Left lung (tissue), 10 donors: Measurements from ENCODE around the gene ZNF492. TPM values are rescaled to one million over a fixed set of nuclear protein-coding genes. Genes with fewer than 3 reads are reported as not detected.

Experiments used
- ATAC-seq: fragments of 200-7000 bp; cut with Tn5 transposase; one replicate; pipeline ENCODE4 v1.9.1; 2020; ENCODE audit warnings: moderate library complexity
- DNase-seq, 4 donors: peaks; one replicate each; pipeline ENCODE4 v3.0.0-alpha.2; 2013 to 2020
- H3K27ac ChIP-seq, 2 donors: fragments of 200-600 bp; sonication (generic) in 1 of 2; one replicate each; pipeline versions ENCODE4 v1.5.0 to v1.8.0; 2020 to 2021
- H3K27me3 ChIP-seq, 2 donors: fragments of 200-600 bp; sonication (generic) in 1 of 2; one replicate each; pipeline versions ENCODE4 v1.5.0 to v1.8.0; 2020 to 2021
- H3K36me3 ChIP-seq, 2 donors: fragments of 200-600 bp; sonication (generic) in 1 of 2; one replicate each; pipeline versions ENCODE4 v1.5.0 to v1.8.0; 2020 to 2021
- H3K4me1 ChIP-seq, 2 donors: fragments of 200-600 bp; one replicate each; pipeline ENCODE4 v1.8.0; 2021
- H3K4me3 ChIP-seq, 2 donors: fragments of 200-600 bp; sonication (generic) in 1 of 2; one replicate each; pipeline versions ENCODE4 v1.5.0 to v1.8.0; 2020 to 2021; ENCODE audit warnings: mild to moderate bottlenecking in 1 of 2
- H3K9me3 ChIP-seq, 2 donors: fragments of 200-600 bp; sonication (generic) in 1 of 2; one replicate each; pipeline versions ENCODE4 v1.5.0 to v1.8.0; 2020 to 2021
- intact Hi-C, 2 donors: fragments of 100-400 bp; cut with DNase I; formaldehyde crosslinking; loops; one replicate each; pipeline versions ENCODE4 v1.11.2 to v1.14.2; 2022
- polyA plus RNA-seq, 6 donors: library from polyadenylated mRNA; unstranded; fragments of 120-200 nt; gene quantifications; one replicate each; pipeline ENCODE4 v1.2.1, GENCODE V29; 2013; ENCODE audit not compliant: insufficient read length in 6 of 6
- total RNA-seq, 2 donors: library from RNA; stranded (reverse); fragmentation: NEBNext Ultra II Directional; extraction: Animal tissue kit (Norgen Biotek cat#: 25700); gene quantifications; one replicate each; pipeline ENCODE4 v1.2.1, GENCODE V29; 2021
- TF ChIP-seq, protein P1 (sequence below), 2 donors: fragments of 200-600 bp; sonication (generic) in 1 of 2; IDR thresholded peaks; one replicate each; pipeline versions ENCODE4 v1.5.0 to v1.8.0; 2021; ENCODE audit warnings: antibody characterized with exemption in 2 of 2
- donor health status: DM: no; HTN: yes; CAD: no.
- donor health status: DM: no; HTN: no; CAD: no.

ZNF492 gene
- total and polyA plus RNA-seq, 8 donors = 0.23 to 3.8 (median 2.2) TPM

DNA sequence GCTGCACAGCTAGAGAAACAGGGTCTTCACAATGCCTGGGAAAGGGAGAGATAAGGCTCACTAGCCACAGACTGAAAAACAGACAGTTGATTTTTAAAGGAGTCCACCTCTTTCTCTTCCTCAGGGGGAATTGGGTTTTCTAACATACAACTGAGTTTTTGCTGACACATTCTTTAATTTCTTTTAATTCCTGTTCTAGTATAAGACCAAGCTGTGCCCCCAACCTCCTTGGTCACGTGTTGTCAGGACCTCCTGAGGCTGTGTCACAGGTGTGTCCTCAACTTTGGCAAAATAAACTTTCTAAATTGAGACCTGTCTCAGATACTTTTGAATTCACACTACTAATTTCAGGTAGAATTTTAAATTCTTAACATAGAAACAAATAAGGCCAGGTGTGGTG, 12.1 kb upstream of the ZNF492 start:
- Histone ChIP-seq H3K27me3 (peaks cover 6 to 68% of the 10 kb centered on the region in 2 donors), H3K36me3 (no peaks in the 10 kb centered on the region), H3K4me3 (no peak overlapping the region), H3K27ac (no peak overlapping the region), H3K9me3 (peaks cover 0 to 63% of the 10 kb centered on the region in 2 donors), H3K4me1 (no peaks in the 10 kb centered on the region)
- intact Hi-C loops = no loop called here
- ATAC-seq = no peak
- TF ChIP-seq, protein P1, sequence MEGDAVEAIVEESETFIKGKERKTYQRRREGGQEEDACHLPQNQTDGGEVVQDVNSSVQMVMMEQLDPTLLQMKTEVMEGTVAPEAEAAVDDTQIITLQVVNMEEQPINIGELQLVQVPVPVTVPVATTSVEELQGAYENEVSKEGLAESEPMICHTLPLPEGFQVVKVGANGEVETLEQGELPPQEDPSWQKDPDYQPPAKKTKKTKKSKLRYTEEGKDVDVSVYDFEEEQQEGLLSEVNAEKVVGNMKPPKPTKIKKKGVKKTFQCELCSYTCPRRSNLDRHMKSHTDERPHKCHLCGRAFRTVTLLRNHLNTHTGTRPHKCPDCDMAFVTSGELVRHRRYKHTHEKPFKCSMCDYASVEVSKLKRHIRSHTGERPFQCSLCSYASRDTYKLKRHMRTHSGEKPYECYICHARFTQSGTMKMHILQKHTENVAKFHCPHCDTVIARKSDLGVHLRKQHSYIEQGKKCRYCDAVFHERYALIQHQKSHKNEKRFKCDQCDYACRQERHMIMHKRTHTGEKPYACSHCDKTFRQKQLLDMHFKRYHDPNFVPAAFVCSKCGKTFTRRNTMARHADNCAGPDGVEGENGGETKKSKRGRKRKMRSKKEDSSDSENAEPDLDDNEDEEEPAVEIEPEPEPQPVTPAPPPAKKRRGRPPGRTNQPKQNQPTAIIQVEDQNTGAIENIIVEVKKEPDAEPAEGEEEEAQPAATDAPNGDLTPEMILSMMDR (IDR thresholded peaks at IDR 0.05) = no peak
- no peak for DNase-seq

DNA sequence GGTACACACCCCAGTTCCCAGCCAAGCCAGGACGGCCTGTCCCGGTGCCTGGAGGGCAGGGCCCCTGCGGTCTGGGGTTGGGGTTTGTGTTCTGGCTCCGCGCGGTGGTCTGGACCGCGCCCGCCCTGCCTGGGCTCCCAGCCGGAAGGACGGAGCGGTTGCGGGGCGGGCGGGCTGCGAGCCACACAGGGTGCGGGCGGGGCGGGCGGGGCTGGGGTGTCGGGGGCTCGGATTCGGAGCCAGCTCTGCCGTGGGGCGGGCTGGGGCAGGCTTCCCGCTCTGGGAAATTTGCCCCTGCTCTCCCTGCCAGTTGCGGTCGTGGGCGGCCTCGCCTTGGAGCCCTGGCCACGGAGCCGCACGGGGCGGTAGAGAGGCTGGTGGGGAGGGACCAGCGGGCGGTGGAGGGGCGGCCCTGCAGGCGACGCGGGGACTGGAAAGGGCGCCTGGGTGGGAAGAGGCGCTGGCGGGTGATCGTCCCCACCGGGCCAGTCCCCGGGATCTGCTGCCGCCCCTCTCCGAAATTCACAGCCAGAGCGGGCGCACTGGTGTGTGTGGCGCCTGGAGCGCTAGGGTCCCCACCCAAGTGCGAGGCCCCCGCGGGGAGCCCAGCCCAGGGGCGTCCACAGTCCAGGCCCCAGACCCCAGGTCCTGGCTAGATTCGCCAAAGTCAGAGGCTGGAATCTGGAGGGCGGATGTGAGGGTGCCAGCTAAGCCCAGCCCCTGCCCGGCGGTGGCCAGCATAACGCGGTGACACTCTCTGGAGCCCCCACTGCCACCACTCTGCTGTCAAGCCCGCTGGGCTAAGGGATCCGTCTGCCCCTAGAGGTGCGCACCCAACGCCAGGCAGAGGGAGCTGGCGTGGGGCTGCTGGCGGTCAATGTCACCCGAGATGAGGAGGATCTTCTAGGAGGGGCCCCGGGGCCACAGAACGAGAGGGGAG, 11.0 kb upstream of the ZNF492 start:
- H3K27ac ChIP-seq = no peak overlapping the region
- ATAC-seq = peak; percentile 30
- intact Hi-C loops = no loop called here
- H3K4me3 ChIP-seq = no peak overlapping the region
- H3K9me3 ChIP-seq = peaks cover 0 to 61% of the 10 kb centered on the region in 2 donors
- TF ChIP-seq, protein P1 (IDR thresholded peaks at IDR 0.05) = no peak
- H3K4me1 ChIP-seq = no peaks in the 10 kb centered on the region
- no peaks in the 10 kb centered on the region for H3K36me3 ChIP-seq
- peaks cover 6 to 56% of the 10 kb centered on the region in 2 donors for H3K27me3 ChIP-seq
- DNase-seq = peak in 1 of 4 donors; percentile 41

DNA sequence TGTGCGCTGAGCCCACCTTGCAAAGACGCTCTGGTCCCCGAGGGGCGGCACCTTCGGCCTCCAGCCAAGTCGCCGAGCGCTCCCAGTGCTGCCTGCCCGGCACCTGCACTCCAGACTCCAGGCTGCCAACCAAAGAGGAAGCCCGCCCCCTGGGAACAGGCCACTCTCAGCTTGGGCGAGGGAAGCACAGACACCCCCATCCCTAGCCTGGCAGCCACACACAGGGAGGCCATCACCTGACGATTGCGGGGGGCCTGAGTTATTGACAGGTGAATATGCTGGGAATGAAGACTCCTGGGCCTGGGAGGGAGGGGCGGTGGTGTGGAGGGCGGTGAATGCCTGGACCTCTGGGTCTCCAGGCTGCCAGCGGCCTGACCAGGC, 10.3 kb upstream of the ZNF492 start:
- Histone ChIP-seq H3K4me3 (no peak overlapping the region), H3K9me3 (peaks cover 0 to 66% of the 10 kb centered on the region in 2 donors), H3K27ac (no peak overlapping the region), H3K36me3 (no peaks in the 10 kb centered on the region), H3K4me1 (no peaks in the 10 kb centered on the region), H3K27me3 (peaks cover 6 to 52% of the 10 kb centered on the region in 2 donors)
- DNase-seq (no peak), ATAC-seq (no peak)
- TF ChIP-seq, protein P1 (IDR thresholded peaks at IDR 0.05) = no peak
- intact Hi-C loops = no loop called here

DNA sequence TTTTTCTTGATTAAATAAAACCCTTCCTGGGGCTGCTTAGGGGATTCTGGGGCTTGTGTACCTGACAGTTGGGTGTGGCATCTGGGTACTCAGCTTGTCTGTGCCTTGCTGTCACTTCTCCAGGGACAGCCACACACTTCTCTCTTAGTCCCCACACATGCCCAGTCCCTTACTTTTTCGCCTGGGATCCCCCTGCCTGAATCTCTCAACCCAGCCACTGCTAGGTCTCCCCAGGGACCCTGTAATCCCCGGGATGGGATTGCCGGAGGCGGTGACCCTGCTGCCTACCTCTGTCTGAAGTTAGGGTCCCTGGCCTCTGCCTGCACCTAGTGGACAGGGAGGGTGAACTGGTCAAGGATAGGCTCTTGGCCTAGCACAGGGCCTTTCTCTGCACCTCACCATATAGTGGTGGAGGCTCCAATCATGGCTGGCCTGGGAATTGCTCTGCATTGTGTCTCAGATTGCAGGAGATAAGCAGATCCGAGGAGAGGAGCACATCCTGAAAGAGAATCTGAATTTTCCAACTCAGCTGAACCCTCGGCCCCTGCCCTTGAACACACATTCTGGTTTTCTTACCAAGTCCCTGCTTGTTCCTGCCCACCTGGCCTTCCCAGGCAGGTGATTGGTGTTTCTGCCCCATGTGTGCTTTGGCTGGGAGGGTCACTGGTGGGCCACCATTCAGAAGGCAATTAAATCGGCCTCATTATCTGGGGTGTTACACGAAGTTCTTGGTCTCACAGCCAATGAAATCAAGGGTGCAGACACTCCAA, 8.7 kb upstream of the ZNF492 start:
- no peak for ATAC-seq

More for the DNA sequence above, 8.7 kb upstream of the ZNF492 start:
- no peak overlapping the region for H3K27ac ChIP-seq
- no peak for DNase-seq
- H3K4me1 ChIP-seq = no peaks in the 10 kb centered on the region
- peaks cover 6 to 45% of the 10 kb centered on the region in 2 donors for H3K27me3 ChIP-seq
- H3K36me3 ChIP-seq = no peaks in the 10 kb centered on the region
- intact Hi-C loops = no loop called here
- TF ChIP-seq, protein P1 (IDR thresholded peaks at IDR 0.05) = no peak
- peaks cover 0 to 54% of the 10 kb centered on the region in 2 donors for H3K9me3 ChIP-seq
- H3K4me3 ChIP-seq = no peak overlapping the region
